Mesothelial cell of epicardium (in vitro differentiated cells): ENCODE data around the gene ERGIC2. TPM values are rescaled to one million over a fixed set of nuclear protein-coding genes. Genes with fewer than 3 reads are reported as not detected.
"Not testable (repeated sequence)": the region's sequence is repeated elsewhere in the genome, so short reads cannot be mapped to it uniquely, and the experiment has no call there.

Experiments used
- DNase-seq, 2 experiments: peaks; one replicate each; pipeline ENCODE4 v3.0.0; 2021; ENCODE audit warnings: low spot score in 2 of 2; ENCODE audit not compliant: unreplicated experiment in 2 of 2
- H3K27ac Mint-ChIP-seq: 2 replicates; pipeline ENCODE4 v1.8.0; 2021; ENCODE audit warnings: mixed read lengths
- H3K27me3 Mint-ChIP-seq: 2 replicates; pipeline ENCODE4 v1.8.0; 2021; ENCODE audit warnings: low read depth, mixed read lengths
- H3K36me3 Mint-ChIP-seq: 2 replicates; pipeline ENCODE4 v1.8.0; 2021; ENCODE audit warnings: mixed read lengths
- H3K4me1 Mint-ChIP-seq: 2 replicates; pipeline ENCODE4 v1.8.0; 2021; ENCODE audit warnings: mixed read lengths
- H3K4me3 Mint-ChIP-seq: 2 replicates; pipeline ENCODE4 v1.8.0; 2021; ENCODE audit warnings: mild to moderate bottlenecking, moderate library complexity, mixed read lengths
- H3K9me3 Mint-ChIP-seq: 2 replicates; pipeline ENCODE4 v1.8.0; 2021; ENCODE audit warnings: mixed read lengths
- total RNA-seq: library from RNA; stranded (reverse); gene quantifications from 3 replicates; pipeline ENCODE4 v1.2.1, GENCODE V29; 2021
- TF ChIP-seq, protein P1 (sequence below): fragments of 200-600 bp; sonication (generic); IDR thresholded peaks from one replicate; pipeline ENCODE4 v1.5.0; 2021; ENCODE audit warnings: antibody characterized with exemption; ENCODE audit not compliant: unreplicated experiment

Gene ERGIC2
- total RNA-seq, 1 donor from 2014 or later: 59.8 TPM

DNA sequence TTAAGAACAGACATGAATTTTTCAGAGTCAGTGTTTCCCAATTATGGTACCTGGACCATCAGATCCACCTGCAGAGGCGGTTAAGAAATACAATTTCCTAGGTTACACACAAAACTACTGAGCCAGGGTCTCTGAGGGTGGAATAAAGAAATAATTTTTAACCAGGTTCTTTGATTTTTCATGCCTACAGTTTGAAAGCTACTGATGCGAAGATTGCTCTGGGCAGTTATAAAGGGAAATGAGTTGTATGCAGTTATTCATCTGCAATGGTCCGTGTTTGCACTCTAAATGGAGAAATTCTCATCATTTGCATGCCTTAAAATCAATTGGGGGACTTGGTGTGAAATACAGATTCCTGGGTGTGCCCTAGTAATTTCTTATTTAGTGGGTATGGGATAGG lies 89.7 kb downstream of the ERGIC2 start:
- Mint-ChIP-seq H3K4me1 (no peaks in the 10 kb centered on the region), H3K27me3 (no peaks in the 10 kb centered on the region), H3K9me3 (peaks cover 16% of the 10 kb centered on the region), H3K4me3 (no peak overlapping the region), H3K36me3 (peaks cover 11% of the 10 kb centered on the region), H3K27ac (no peak overlapping the region)
- TF ChIP-seq, protein P1, sequence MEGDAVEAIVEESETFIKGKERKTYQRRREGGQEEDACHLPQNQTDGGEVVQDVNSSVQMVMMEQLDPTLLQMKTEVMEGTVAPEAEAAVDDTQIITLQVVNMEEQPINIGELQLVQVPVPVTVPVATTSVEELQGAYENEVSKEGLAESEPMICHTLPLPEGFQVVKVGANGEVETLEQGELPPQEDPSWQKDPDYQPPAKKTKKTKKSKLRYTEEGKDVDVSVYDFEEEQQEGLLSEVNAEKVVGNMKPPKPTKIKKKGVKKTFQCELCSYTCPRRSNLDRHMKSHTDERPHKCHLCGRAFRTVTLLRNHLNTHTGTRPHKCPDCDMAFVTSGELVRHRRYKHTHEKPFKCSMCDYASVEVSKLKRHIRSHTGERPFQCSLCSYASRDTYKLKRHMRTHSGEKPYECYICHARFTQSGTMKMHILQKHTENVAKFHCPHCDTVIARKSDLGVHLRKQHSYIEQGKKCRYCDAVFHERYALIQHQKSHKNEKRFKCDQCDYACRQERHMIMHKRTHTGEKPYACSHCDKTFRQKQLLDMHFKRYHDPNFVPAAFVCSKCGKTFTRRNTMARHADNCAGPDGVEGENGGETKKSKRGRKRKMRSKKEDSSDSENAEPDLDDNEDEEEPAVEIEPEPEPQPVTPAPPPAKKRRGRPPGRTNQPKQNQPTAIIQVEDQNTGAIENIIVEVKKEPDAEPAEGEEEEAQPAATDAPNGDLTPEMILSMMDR: no peak
- DNase-seq: no peak

DNA sequence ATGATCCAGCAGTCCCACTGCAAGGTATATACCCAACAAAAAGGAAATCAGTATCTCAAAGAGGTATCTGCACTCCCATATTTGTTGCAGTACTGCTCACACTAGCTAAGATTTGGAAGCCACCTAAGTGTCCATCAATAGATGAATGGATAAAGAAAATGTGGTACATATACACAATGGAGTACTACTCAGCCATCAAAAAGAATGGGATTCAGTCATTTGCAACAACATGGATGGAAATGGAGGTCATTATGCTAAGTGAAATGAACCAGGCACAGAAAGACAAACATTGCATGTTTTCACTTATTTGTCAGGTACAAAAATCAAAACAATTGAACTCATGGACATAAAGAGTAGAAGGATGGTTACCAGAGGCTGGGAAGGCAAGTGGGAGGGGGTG lies 90.5 kb downstream of the ERGIC2 start:
- Mint-ChIP-seq H3K36me3 (peaks cover 11% of the 10 kb centered on the region), H3K9me3 (peaks cover 16% of the 10 kb centered on the region)
- H3K4me3 Mint-ChIP-seq, H3K4me1 Mint-ChIP-seq, H3K27me3 Mint-ChIP-seq, H3K27ac Mint-ChIP-seq, DNase-seq: not testable (repeated sequence)

DNA sequence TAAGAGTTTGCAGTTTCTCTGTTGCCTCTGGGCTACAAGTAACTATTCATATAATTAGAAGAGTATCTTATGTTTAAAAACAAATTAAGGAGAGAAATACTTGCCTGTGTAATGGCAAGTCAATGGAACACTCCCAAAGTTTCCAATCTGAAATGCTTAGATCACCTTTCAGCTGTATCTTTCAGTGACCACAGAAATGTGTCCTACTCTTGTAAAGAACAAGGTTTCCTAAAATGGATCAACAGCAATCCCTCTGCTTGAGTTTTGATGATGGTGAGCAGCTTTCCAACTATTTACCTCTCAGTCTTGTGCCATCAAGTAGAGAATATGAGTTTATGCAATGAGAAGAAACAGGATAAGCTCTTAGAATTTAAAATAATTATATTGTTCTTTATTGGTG lies 92.9 kb downstream of the ERGIC2 start:
- no peak for DNase-seq
- peaks cover 22% of the 10 kb centered on the region for H3K9me3 Mint-ChIP-seq
- peaks cover 10% of the 10 kb centered on the region for H3K4me1 Mint-ChIP-seq
- H3K4me3 Mint-ChIP-seq: no peak overlapping the region
- H3K27me3 Mint-ChIP-seq: no peaks in the 10 kb centered on the region
- no peak overlapping the region for H3K27ac Mint-ChIP-seq
- TF ChIP-seq, protein P1: no peak
- H3K36me3 Mint-ChIP-seq: peaks cover 15% of the 10 kb centered on the region

DNA sequence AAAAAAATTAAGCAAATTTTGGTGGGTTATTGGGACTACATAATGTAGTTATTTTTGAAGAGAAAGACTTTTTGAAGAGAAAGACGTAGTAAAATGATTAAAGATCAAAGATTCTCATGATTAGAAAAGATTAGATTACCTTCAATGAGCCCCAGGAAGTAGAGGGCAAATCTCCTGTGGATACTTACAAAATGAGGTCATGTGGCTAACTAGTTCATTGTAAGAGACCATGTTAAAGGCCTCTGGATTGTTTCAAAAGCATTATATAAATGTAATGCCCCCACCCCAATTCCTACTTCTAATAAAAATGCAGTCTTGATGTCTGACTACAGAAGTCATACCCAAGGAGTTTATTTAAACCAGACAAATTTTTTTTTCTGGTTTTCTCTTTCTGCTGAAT lies 93.3 kb downstream of the ERGIC2 start:
- peaks cover 12% of the 10 kb centered on the region for H3K4me1 Mint-ChIP-seq
- DNase-seq: no peak

More for the DNA sequence above, 93.3 kb downstream of the ERGIC2 start:
- no peaks in the 10 kb centered on the region for H3K27me3 Mint-ChIP-seq
- H3K36me3 Mint-ChIP-seq: peaks cover 15% of the 10 kb centered on the region
- H3K9me3 Mint-ChIP-seq: peaks cover 22% of the 10 kb centered on the region
- TF ChIP-seq, protein P1: no peak
- H3K4me3 Mint-ChIP-seq: no peak overlapping the region
- H3K27ac Mint-ChIP-seq: no peak overlapping the region

Other genes starting within 250 kb of the ERGIC2 start
- 7.0 to 7.4 TPM (median 7.2 TPM) in 3 replicates for gene FAR2, start 231.9 kb downstream of the ERGIC2 start, total RNA-seq
- gene OVCH1, start 116.5 kb upstream of the ERGIC2 start, total RNA-seq: not detected in 3 replicates